Endothelial cell of umbilical vein (primary cell): Measurements from ENCODE around the gene ETS1. TPM values are rescaled to one million over a fixed set of nuclear protein-coding genes. Genes with fewer than 3 reads are reported as not detected.

Source experiments
- BruUV-seq: library from RNA; stranded (reverse); fragments of 400-500 nt; replicated peaks from 2 replicates; lab custom pipeline; 2021; lab: Mats Ljungman, UMichigan
- CTCF ChIA-PET: fragments of 300-600, 350-600 bp; sonication (Branson Sonifier 250); formaldehyde crosslinking; loops from one replicate; lab custom pipeline; 2021; ENCODE audit warnings: antibody characterized with exemption, inconsistent platforms; lab: Charles Lee
- POLR2A ChIA-PET: fragments of 300-600, 350-600 bp; sonication (Branson Sonifier 250); formaldehyde crosslinking; loops from one replicate; lab custom pipeline; 2021; ENCODE audit warnings: antibody characterized with exemption, inconsistent platforms; lab: Charles Lee
- DNase-seq: peaks from one replicate; pipeline ENCODE4 v3.0.0-alpha.2; 2011; ENCODE audit warnings: low read depth, low spot score
- FAIRE-seq: peaks from 2 replicates; lab custom pipeline; 2011; peaks lifted over from hg19 to GRCh38; lab: Jason Lieb, UNC
- H2AFZ ChIP-seq: 2 replicates; pipeline ENCODE4 v1.6.0; 2012; ENCODE audit warnings: low read depth, low read length, control low read depth, inconsistent platforms
- H3K27ac ChIP-seq: 2 replicates; pipeline ENCODE4 v1.5.1; 2011; ENCODE audit warnings: low read depth, mild to moderate bottlenecking, control low read depth, low read length, moderate library complexity; ENCODE audit not compliant: insufficient read depth
- H3K27me3 ChIP-seq, 2 experiments: 2 replicates each; pipeline versions ENCODE4 v1.6.0 to v1.6.1; 2011; ENCODE audit warnings: low read length in 2 of 2, mixed read lengths in 1 of 2; ENCODE audit not compliant: control insufficient read depth in 2 of 2, insufficient read depth in 2 of 2
- H3K36me3 ChIP-seq, 2 experiments: 2 replicates in 1 of 2; 3 replicates in 1 of 2; pipeline ENCODE4 v1.5.1; 2011; ENCODE audit warnings: low read length in 2 of 2, mild to moderate bottlenecking in 1 of 2, moderate library complexity in 1 of 2; ENCODE audit not compliant: control insufficient read depth in 2 of 2, insufficient read depth in 2 of 2; ENCODE audit errors: extremely low read depth in 1 of 2
- H3K4me1 ChIP-seq: 3 replicates; pipeline ENCODE4 v1.5.1; 2011; ENCODE audit warnings: mild to moderate bottlenecking, low read length; ENCODE audit not compliant: control insufficient read depth, insufficient read depth; ENCODE audit errors: extremely low read depth
- H3K4me2 ChIP-seq: 2 replicates; pipeline ENCODE4 v1.6.1; 2011; ENCODE audit warnings: low read length, control low read depth, mixed read lengths; ENCODE audit not compliant: insufficient read depth
- H3K4me3 ChIP-seq, 3 experiments: fragments of 200-600 bp in 1 of 3; sonication (generic), shearing (Covaris generic) in 1 of 3; replicated peaks in 1 of 3; 2 replicates each; pipeline ENCODE4 v1.5.1; 2011 to 2016; ENCODE audit warnings: control low read depth in 3 of 3, low read length in 3 of 3, mild to moderate bottlenecking in 2 of 3, inconsistent platforms in 1 of 3, low read depth in 1 of 3, moderate library complexity in 1 of 3; ENCODE audit not compliant: insufficient read depth in 1 of 3
- H3K79me2 ChIP-seq: 2 replicates; pipeline ENCODE4 v1.6.0; 2012; ENCODE audit warnings: low read length, inconsistent platforms; ENCODE audit not compliant: control insufficient read depth, insufficient read depth
- H3K9ac ChIP-seq: replicated peaks from 2 replicates; pipeline ENCODE3; 2011; ENCODE audit warnings: low read length, control low read depth; ENCODE audit not compliant: insufficient read depth; ENCODE audit errors: extremely low read depth
- H3K9me1 ChIP-seq: replicated peaks from 3 replicates; pipeline ENCODE4 v1.6.0; 2011; ENCODE audit warnings: mild to moderate bottlenecking, low read length; ENCODE audit not compliant: control insufficient read depth, insufficient read depth; ENCODE audit errors: extremely low read depth
- H3K9me3 ChIP-seq: replicated peaks from 2 replicates; pipeline ENCODE4 v1.5.1; 2012; ENCODE audit warnings: low read length, inconsistent platforms; ENCODE audit not compliant: control insufficient read depth, insufficient read depth
- H4K20me1 ChIP-seq: replicated peaks from 2 replicates; pipeline ENCODE3; 2011; ENCODE audit warnings: mild to moderate bottlenecking, low read length; ENCODE audit not compliant: control insufficient read depth, insufficient read depth; ENCODE audit errors: extremely low read depth
- EZH2 ChIP-seq: IDR thresholded peaks from 2 replicates; pipeline ENCODE4 v1.6.1; 2012; ENCODE audit warnings: borderline replicate concordance, low read depth, mild to moderate bottlenecking, moderate library complexity, low read length, inconsistent platforms; ENCODE audit not compliant: severe bottlenecking
- FOS ChIP-seq: IDR thresholded peaks from 2 replicates; pipeline ENCODE4 v1.6.1; 2011; ENCODE audit warnings: mild to moderate bottlenecking, low read length, moderate library complexity, borderline replicate concordance; ENCODE audit not compliant: insufficient read depth
- GATA2 ChIP-seq: IDR thresholded peaks from 2 replicates; pipeline ENCODE4 v1.7.0; 2011; ENCODE audit warnings: low read depth, mild to moderate bottlenecking, moderate library complexity, mixed read lengths, low read length; ENCODE audit not compliant: insufficient read length, insufficient read depth
- JUN ChIP-seq: IDR thresholded peaks from 2 replicates; pipeline ENCODE4 v1.6.1; 2011; ENCODE audit warnings: borderline replicate concordance, low read depth; ENCODE audit not compliant: insufficient read length, insufficient read depth
- MYC ChIP-seq: IDR thresholded peaks from one replicate; pipeline ENCODE4 v1.6.1; 2011; ENCODE audit warnings: mild to moderate bottlenecking, low read depth, low read length
- POLR2A ChIP-seq: IDR thresholded peaks from 2 replicates; pipeline ENCODE4 v1.6.1; 2012; ENCODE audit warnings: low read depth, mild to moderate bottlenecking, control low read depth, low read length
- POLR2AphosphoS5 ChIP-seq: IDR thresholded peaks from 2 replicates; pipeline ENCODE4 v1.6.1; 2012; ENCODE audit warnings: low read depth, mild to moderate bottlenecking, control low read depth, low read length, moderate library complexity; ENCODE audit not compliant: insufficient read depth
- dilution Hi-C: fragments of 300-500 bp; cut with MboI; formaldehyde crosslinking; loops from one replicate; pipeline ENCODE4 v1.15.0; 2019; ENCODE audit warnings: low sequenced_read_pairs; ENCODE audit not compliant: extremely low pct_ligation_motif_present
- intact Hi-C: fragments of 100-400 bp; cut with micrococcal nuclease; formaldehyde crosslinking; loops from one replicate; pipeline ENCODE4 v1.10.0; 2022
- polyA plus RNA-seq, 4 experiments: library from polyadenylated mRNA; depleted of rRNA in 3 of 4; stranded (reverse) in 3 of 4; unstranded in 1 of 4; fragments of >200 nt; gene quantifications; 2 replicates each; pipeline versions ENCODE4 v1.2.1 to v1.2.3, GENCODE V29; 2011 to 2012; ENCODE audit warnings: missing spikeins in 1 of 4
- total RNA-seq: library from RNA; stranded (reverse); gene quantifications from 2 replicates; pipeline ENCODE4 v1.2.3, GENCODE V29; 2021
- TF ChIP-seq, protein P1 (sequence below): IDR thresholded peaks from 2 replicates; pipeline ENCODE4 v1.6.1; 2011; ENCODE audit not compliant: insufficient read depth, insufficient read length
- TF ChIP-seq, protein P2 (sequence below), 2 donors: IDR thresholded peaks; 1 replicate in 1 of 2; 2 replicates in 1 of 2; pipeline ENCODE4 v1.5.1; 2011; ENCODE audit warnings: low read length in 2 of 2, mild to moderate bottlenecking in 2 of 2, moderate library complexity in 2 of 2, control low read depth in 1 of 2, inconsistent platforms in 1 of 2, low read depth in 1 of 2; ENCODE audit not compliant: insufficient read depth in 1 of 2; ENCODE audit errors: extremely low read depth in 1 of 2

The ETS1 gene
- total and polyA plus RNA-seq, 2 donors (not counting 3 experiments of a cell fraction or from before 2014, with no cell fraction given), result 34.2 to 115 TPM

DNA sequence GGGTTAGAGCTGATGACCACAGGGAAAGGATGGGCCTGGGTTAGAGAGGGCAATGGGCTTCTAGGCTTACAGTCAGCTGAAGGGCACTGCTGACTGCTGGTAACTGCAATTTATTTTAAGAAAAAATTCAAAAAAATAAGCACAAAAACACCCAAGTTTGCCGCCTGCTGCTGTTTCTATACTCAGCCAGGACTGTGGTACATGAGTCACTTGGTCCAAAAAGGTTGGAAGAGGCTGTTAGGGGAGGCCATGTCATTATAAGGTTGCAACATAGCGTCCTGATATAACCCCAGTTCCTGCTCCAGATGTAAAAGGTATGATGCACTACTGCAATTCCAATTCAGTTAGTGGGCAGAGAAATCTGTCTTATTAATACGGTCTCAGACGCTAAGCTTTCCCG, 98.9 kb downstream of the ETS1 start:
- Histone ChIP-seq H3K36me3 (peaks cover 27 to 41% of the 10 kb centered on the region in 2 experiments), H3K9me3 (no peaks in the 10 kb centered on the region), H3K4me2 (no peak overlapping the region), H3K27ac (no peak overlapping the region), H3K9ac (no peak overlapping the region), H2AFZ (no peak overlapping the region), H3K27me3 (no peaks in the 10 kb centered on the region), H3K4me1 (peaks cover 17% of the 10 kb centered on the region), H3K4me3 (no peak overlapping the region), H3K9me1 (no peaks in the 10 kb centered on the region), H3K79me2 (peaks cover 55% of the 10 kb centered on the region), H4K20me1 (no peaks in the 10 kb centered on the region)
- intact Hi-C loops (no loop called here), dilution Hi-C loops (no loop called here)
- DNase-seq (no peak), FAIRE-seq (no peak)
- ChIA-PET CTCF (interaction anchor here (1.2 kb wide), 1 partner anchor 10 kb away, joined by 3 read pairs; no protein-coding TSS in a partner anchor), POLR2A (no interaction called here)
- no TSS peak for BruUV-seq
- TF ChIP-seq POLR2A (no peak), MYC (no peak), EZH2 (no peak), POLR2AphosphoS5 (no peak), JUN (no peak), GATA2 (no peak), FOS (no peak)
- TF ChIP-seq, protein P1, sequence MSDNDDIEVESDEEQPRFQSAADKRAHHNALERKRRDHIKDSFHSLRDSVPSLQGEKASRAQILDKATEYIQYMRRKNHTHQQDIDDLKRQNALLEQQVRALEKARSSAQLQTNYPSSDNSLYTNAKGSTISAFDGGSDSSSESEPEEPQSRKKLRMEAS, result no peak
- TF ChIP-seq, protein P2, sequence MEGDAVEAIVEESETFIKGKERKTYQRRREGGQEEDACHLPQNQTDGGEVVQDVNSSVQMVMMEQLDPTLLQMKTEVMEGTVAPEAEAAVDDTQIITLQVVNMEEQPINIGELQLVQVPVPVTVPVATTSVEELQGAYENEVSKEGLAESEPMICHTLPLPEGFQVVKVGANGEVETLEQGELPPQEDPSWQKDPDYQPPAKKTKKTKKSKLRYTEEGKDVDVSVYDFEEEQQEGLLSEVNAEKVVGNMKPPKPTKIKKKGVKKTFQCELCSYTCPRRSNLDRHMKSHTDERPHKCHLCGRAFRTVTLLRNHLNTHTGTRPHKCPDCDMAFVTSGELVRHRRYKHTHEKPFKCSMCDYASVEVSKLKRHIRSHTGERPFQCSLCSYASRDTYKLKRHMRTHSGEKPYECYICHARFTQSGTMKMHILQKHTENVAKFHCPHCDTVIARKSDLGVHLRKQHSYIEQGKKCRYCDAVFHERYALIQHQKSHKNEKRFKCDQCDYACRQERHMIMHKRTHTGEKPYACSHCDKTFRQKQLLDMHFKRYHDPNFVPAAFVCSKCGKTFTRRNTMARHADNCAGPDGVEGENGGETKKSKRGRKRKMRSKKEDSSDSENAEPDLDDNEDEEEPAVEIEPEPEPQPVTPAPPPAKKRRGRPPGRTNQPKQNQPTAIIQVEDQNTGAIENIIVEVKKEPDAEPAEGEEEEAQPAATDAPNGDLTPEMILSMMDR (IDR thresholded peaks at IDR 0.05; ENCODE audit: extremely low read depth in 1 of 2, insufficient read depth in 1 of 2, low read depth in 1 of 2, low read length in 2 of 2), result no peak
